ENCODE results near the gene EYS. TPM values are rescaled to one million over a fixed set of nuclear protein-coding genes. Genes with fewer than 3 reads are reported as not detected.

The EYS gene
- total and polyA plus RNA-seq, 2 of the 8 experiments (the other 6 are each of a cell fraction or from before 2014, with no cell fraction given): 0.05 to 0.13 TPM

- Histone ChIP-seq H2BK20ac (ENCODE audit: low read length) (no peak overlapping the region), H2BK5ac (ENCODE audit: low read depth, low read length) (no peak overlapping the region), H3K23ac (ENCODE audit: insufficient read length) (no peak overlapping the region), H3K9ac (replicated peaks in 1 of 4; ENCODE audit: extremely low read depth in 1 of 4, low read depth in 3 of 4, low read length in 3 of 4) (no peak overlapping the region), H3K4me1 (replicated peaks in 1 of 4; ENCODE audit: control insufficient read depth in 3 of 4, insufficient read depth in 4 of 4, low read length in 3 of 4) (no peaks in the 10 kb centered on the region), H2BK120ac (replicated peaks; ENCODE audit: low read depth, low read length) (no peak overlapping the region), H2BK12ac (ENCODE audit: low read depth, low read length) (no peak overlapping the region), H2BK15ac (ENCODE audit: low read length) (no peak overlapping the region), H4K8ac (ENCODE audit: extremely low read depth, insufficient read depth, low read length) (no peak overlapping the region), H2AFZ (ENCODE audit: low read length) (no peak overlapping the region), H3K56ac (replicated peaks; ENCODE audit: insufficient read length, low read depth, low read length) (no peak overlapping the region), H2AK5ac (ENCODE audit: low read depth, low read length) (no peak overlapping the region), H4K20me1 (replicated peaks in 1 of 2; ENCODE audit: control insufficient read depth in 1 of 2, insufficient read depth in 2 of 2, low read length in 2 of 2) (no peaks in the 10 kb centered on the region), H3K27me3 (replicated peaks in 1 of 4; ENCODE audit: control insufficient read depth in 3 of 4, extremely low read depth in 1 of 4, insufficient read depth in 3 of 4, low read length in 3 of 4) (no peaks in the 10 kb centered on the region), H4K5ac (ENCODE audit: insufficient read length, low read depth, low read length) (no peak overlapping the region), H3K14ac (ENCODE audit: insufficient read length) (no peak overlapping the region), H3K36me3 (ENCODE audit: control insufficient read depth in 2 of 4, insufficient read depth in 4 of 4, low read length in 3 of 4) (no peaks in the 10 kb centered on the region), H3K18ac (ENCODE audit: extremely low read depth, low read length) (no peak overlapping the region), H3K23me2 (ENCODE audit: low read depth, low read length) (no peaks in the 10 kb centered on the region), H3K4ac (replicated peaks; ENCODE audit: insufficient read length, low read depth, low read length) (no peak overlapping the region), H3K9me3 (ENCODE audit: insufficient read depth in 2 of 2, low read depth in 1 of 2, low read length in 1 of 2) (no peaks in the 10 kb centered on the region), H4K91ac (replicated peaks; ENCODE audit: insufficient read length, low read length) (no peak overlapping the region), H3K27ac (ENCODE audit: low read depth, low read length) (no peak overlapping the region), H3K79me1 (ENCODE audit: low read depth, low read length) (no peaks in the 10 kb centered on the region), H3K4me3 (ENCODE audit: extremely low read depth in 1 of 4, insufficient read depth in 2 of 4, low read depth in 3 of 4, low read length in 4 of 4) (no peak overlapping the region), H3K4me2 (ENCODE audit: insufficient read depth in 1 of 2, low read depth in 2 of 2, low read length in 2 of 2) (no peak overlapping the region), H3K79me2 (ENCODE audit: control insufficient read depth in 1 of 2, insufficient read depth in 2 of 2, low read length in 2 of 2) (no peaks in the 10 kb centered on the region)
- POLR2A ChIA-PET (ENCODE audit: partially characterized antibody): no interaction called here
- DNase-seq (ENCODE audit: low read depth in 1 of 2, low spot score in 2 of 2) (no peak), FAIRE-seq (no peak)
- TF ChIP-seq POU5F1 (IDR thresholded peaks at IDR 0.05; ENCODE audit: low read depth, low read length): no peak
- TF ChIP-seq TAF1 (IDR thresholded peaks at IDR 0.05; ENCODE audit: low read depth, low read length): no peak
- TF ChIP-seq FOSL1 (IDR thresholded peaks at IDR 0.05; ENCODE audit: insufficient read depth, low read depth, low read length): no peak
- TF ChIP-seq YY1 (IDR thresholded peaks at IDR 0.05; ENCODE audit: low read depth, low read length): no peak
- TF ChIP-seq SIN3A (conservative IDR thresholded peaks at IDR 0.05 in 1 of 2, IDR thresholded peaks at IDR 0.05 in 1 of 2; ENCODE audit: low read depth in 1 of 2, low read length in 2 of 2): no peak
- TF ChIP-seq KDM4A (IDR thresholded peaks at IDR 0.05; ENCODE audit: low read depth, low read length, severe bottlenecking): no peak
- TF ChIP-seq SP2 (IDR thresholded peaks at IDR 0.05; ENCODE audit: low read length): no peak
- no peak for TF ChIP-seq SUZ12 (IDR thresholded peaks at IDR 0.05; ENCODE audit: low read length)
- no peak for TF ChIP-seq SP4 (IDR thresholded peaks at IDR 0.05; ENCODE audit: low read length)
- WGBS, 2 experiments (ENCODE audit: extremely low coverage in 1 of 2, insufficient coverage in 1 of 2, insufficient read length in 1 of 2, insufficient replicate concordance in 2 of 2, low coverage in 1 of 2, low lambda C conversion rate in 2 of 2, missing lambda C conversion rate in 1 of 2): 96% methylated on average over 1 of the region's 1 CpG; no CpG with 5 or more reads in 1 of the 2 experiments
- CTCF ChIA-PET (ENCODE audit: partially characterized antibody): no interaction called here
These were observed 625.3 kb downstream of the EYS start for GRCh38 chr6:65081756-65082155.

Measured in H1 (cell line).